GM19239 (cell line): ENCODE data around the gene CYCS.

Source experiments
- DNase-seq: peaks from one replicate; pipeline ENCODE4 v3.0.0; 2011; ENCODE audit warnings: low spot score; ENCODE audit not compliant: insufficient read length
- FAIRE-seq: peaks from 2 replicates; lab custom pipeline; 2011; peaks lifted over from hg19 to GRCh38; lab: Jason Lieb, UNC

CYCS gene

GRCh38 chr7:25125137-25125946 is at the start of gene CYCS:
CYCS (minus strand) TSS chr7:25125260; CDS start chr7:25124119, 1,141 bp downstream.
- DNase-seq: peak; percentile 72
- FAIRE-seq: peak; percentile 100

GRCh38 chr7:25173184-25173583 is 48.1 kb upstream of the CYCS start:
- DNase-seq (no peak), FAIRE-seq (no peak)

DNA sequence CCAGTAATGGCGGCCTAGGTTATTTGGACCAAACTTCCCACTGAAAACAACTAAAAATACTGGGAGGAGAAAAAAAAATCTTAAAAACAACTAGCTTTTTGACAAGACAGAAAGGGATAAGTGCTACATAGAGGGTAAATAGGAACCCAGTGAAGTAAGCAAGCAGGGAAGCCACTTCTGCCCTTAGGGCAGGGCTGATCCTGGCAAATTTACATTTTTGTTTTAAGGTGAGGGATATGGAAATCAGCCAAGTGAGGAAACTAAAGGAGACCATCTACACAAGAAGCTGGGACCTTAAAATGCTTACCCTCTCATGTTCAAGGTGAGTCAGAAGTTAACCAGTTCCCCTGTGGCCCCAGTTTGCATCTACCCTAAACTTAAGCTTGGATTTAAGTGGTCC is 46.5 kb upstream of the CYCS start:
- FAIRE-seq (no peak), DNase-seq (no peak)

DNA sequence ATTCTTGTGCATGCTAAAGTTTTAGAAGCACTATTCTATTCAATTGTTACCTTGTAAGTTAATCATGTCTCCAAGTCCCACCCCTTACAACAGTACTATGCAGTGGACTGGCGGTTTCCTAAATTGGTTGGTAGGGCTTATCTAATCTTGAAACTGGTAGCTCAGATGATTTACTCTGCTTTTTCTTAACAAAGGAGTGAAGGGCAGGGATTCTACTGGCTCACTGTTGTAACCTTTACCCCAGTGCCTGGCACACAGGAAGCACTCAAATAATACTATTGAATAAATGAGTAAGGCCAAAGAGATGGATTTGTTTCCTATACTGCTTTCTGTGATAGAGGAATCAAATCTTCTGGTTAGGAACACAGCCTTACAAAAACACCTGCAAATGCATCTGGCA is 46.0 kb upstream of the CYCS start:
- FAIRE-seq (peak; percentile 8), DNase-seq (no peak)

DNA sequence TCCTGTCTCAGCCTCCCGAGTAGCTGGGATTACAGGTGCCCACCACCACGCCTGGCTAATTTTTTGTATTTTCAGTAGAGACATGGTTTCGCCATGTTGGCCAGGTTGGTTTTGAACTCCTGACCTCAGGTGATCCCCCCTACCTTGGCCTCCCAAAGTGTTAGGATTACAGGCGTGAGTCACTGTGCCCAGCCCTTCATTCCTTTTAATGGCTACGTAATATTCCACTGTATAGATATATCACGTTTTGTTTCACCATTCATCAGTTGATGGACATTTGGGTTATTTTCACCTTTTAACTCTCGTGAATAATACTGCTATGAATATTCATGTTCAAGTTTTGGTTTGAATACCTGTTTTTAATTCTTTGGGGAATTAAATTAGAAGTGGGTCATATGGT is 44.6 kb upstream of the CYCS start:
- FAIRE-seq: no peak
- no peak for DNase-seq

- DNase-seq: no peak
- no peak for FAIRE-seq
Measured at GRCh38 chr7:25168145-25168544, 43.1 kb upstream of the CYCS start.

DNA sequence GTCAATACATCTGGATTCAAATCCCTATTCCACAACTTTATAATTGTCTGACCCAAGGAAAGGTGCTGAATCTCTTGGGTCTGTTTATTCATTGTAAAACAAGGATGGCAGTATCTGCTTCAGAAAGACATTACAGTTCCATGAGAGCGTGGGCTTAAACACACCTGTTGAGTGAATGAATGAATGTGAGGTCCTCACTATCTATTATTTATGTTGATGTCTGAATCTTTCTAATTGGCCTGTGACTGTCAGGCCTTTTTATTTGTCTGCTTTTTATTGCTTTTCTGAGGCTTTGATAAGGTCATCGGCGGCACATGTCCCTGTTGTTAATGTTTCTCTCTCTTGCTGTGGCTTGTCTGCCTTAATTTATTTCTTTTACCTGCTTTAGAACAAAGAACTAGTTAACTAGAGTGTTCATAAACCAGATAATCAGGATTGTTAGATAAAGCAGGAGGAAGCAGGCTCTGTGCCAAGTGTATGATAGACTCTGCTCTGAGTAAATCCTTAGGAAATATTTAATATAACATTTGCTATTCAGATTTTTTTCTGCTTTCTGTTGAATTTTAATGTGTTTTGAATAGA is 42.3 kb upstream of the CYCS start:
- FAIRE-seq (no peak), DNase-seq (no peak)

DNA sequence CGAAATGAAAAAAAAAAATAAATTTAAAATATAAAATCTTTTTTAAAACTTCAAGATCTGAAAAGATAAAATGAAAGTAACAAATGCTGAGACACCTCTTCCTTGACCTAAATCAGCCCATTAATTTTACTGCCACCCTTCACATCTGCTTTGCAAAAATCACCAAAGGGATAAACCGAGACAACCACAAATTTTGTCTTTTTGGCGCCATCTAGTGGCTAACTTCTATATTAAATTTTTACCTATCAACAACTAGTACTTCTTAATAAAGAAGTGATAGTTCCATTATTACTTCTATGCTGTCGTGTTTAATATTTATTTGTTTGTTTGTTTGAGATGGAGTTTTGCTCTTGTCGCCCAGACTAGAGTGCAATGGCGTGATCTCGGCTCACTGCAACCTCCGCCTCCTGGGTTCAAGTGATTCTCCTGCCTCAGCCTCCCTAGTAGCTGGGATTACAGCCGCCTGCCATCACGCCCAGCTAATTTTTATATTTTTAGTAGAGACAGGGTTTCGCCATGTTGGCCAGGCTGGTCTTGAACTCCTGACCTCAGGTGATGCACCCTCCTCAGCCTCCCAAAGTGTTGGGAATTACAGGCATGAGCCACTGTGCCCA is 35.0 kb upstream of the CYCS start:
- DNase-seq: peak; percentile 30
- FAIRE-seq: peak; percentile 75

DNA sequence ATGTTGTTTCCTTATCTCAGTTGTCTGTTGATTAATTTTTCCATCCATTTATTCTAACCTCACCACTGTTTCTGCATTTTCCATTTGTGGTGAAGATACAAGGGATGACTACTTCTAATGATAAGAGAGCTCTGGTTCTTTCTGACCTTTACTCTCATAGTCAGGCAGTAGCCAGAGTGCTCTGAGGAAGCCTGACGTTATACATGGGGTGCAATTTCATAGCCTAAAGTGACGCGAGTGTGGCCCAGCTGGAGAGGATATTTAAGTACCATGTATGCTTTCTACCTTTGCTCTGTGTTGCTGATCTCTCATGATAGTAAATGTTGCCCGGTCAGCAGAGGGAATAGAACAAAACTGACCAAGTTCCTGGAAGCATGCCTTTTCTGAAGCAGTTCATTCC is 33.9 kb upstream of the CYCS start:
- FAIRE-seq: no peak
- DNase-seq: no peak

- peak; percentile 45 for FAIRE-seq
Measured at GRCh38 chr7:25151773-25152172, 26.7 kb upstream of the CYCS start.

GRCh38 chr7:25149836-25150235 is 24.8 kb upstream of the CYCS start:
- FAIRE-seq (no peak), DNase-seq (no peak)

More at GRCh38 chr7:25151773-25152172, 26.7 kb upstream of the CYCS start:
- no peak for DNase-seq

DNA sequence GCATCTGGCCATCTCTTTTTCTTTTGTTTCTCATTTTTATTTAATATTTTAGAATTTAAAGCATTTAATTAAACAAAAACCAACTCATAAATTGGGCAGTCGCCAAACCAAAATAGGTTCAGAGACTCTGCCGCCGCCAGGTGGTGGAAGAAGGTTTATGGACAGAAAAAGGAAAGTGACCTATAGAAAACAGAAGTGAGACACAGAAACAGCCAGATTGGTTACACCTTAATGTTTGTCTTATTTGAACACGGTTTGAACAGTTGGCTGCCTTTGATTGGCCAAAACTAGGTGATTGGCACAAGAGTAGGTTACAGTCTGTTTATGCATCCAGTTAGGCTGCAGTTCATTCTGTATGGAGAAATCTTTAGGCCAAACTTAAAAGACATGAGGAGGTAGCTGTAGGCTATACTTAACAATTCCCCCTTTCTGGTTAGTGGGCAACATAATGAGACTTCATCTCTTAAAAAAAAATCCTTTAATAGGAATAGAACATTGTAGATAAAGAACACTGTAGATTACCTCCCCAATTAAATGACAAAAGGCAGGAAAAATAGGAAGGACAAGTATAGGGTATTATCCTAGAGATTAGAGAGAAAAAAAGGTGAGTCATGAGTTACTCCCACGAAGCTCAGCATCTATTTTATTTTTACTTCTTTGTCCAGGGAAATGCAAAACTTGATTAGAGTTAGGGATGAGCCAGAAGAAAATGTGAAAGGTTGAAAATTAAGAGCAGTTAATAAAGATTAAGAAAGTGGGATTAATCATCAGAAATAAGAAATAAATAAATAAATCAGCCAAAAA is 23.9 kb upstream of the CYCS start:
- DNase-seq: no peak
- FAIRE-seq: no peak

- no peak for DNase-seq
- no peak for FAIRE-seq
Measured at GRCh38 chr7:25143763-25144162, 18.7 kb upstream of the CYCS start.

DNA sequence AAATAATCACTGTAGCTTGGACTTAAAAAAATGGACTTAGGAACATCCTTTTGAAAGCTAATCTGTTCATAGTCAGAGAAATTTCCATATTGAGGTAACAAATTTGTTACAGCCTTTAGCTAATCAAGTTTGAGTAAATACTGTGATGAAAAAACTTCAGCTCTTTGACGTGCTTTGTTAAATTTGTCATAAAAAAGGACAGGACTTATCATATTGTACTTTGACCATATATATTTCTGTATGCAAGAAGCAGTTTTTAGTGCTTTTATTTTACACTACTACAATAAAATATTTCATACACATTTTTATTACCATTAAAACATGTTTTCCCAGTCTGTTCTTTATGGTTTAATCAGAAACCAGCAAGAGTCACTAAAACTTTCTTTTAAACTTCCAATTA is 14.5 kb upstream of the CYCS start:
- DNase-seq: no peak
- no peak for FAIRE-seq

- no peak for FAIRE-seq
- no peak for DNase-seq
Measured at GRCh38 chr7:25134358-25135010, 9.4 kb upstream of the CYCS start.

DNA sequence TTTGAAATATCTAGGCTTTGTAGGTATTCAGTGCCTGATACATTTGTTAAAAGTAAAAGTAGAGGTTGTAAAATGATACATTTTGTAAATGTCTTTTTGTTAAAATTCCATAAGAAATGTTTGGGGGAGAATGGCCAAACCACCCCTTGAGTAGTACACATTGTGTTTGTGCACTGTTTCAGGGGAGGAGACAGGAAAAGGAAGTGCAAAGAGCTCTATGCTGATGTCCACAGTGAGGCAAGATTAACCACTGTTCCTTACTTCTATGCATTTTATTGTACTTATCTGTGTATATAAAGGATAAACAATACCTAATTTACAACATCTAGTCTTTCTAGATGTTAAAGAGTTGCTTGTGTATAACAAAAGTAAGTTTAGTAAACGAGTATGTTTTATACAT is 7.4 kb upstream of the CYCS start:
- no peak for FAIRE-seq
- no peak for DNase-seq

DNA sequence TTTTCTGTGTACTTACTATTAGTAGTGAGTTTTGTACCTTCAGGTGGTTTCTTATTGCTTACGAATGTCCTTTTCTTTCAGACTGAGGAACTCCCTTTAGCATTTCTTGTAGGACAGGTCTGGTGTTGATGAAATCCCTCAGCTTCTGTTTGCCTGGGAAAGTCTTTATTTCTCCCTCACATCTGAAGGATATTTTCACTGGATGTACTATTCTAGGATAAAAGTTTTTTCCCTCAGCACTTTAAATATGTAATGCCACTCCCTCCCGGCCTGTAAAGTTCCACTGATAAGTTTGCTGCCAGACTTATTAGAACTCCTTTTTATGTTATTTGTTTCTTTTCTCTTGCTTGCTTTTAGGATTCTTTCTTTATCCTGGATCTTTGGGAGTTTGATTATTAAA is 1.7 kb upstream of the CYCS start:
- DNase-seq: no peak
- FAIRE-seq: no peak

- FAIRE-seq: no peak
- no peak for DNase-seq
Measured at GRCh38 chr7:25124465-25125136, 459 bp downstream of the CYCS start.

DNA sequence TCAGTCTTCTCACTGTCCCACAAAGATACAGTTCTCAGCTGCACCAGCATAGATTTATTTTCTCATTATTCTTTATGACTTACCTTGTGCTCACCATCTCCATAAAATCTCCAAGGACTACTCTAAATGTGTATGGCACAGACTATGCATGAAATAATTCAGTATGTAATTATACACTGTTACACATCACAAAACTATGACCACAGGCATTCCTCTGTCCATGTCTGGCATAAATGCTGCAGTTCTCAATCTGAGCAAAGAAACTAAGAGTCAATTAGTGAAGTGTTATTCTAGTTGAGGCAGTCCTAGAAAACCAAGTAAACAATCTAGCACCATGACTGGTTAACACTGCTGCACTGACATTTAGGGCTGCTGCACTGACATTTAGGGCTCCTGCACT is 2.7 kb downstream of the CYCS start:
- no peak for DNase-seq
- FAIRE-seq: no peak

- no peak for DNase-seq
- no peak for FAIRE-seq
Measured at GRCh38 chr7:25121599-25121998, 3.5 kb downstream of the CYCS start.
